Duodenal mucosa (tissue), 2 donors: ENCODE measurements around the gene SLC43A3.

Experiments used
- H3K27ac ChIP-seq: one replicate; pipeline ENCODE4 v1.7.0; 2013; ENCODE audit warnings: low read depth, low read length
- H3K27me3 ChIP-seq, 2 donors: one replicate each; pipeline ENCODE4 v1.7.0; 2013; ENCODE audit warnings: low read length in 2 of 2, control low read depth in 1 of 2; ENCODE audit not compliant: insufficient read depth in 2 of 2, control insufficient read depth in 1 of 2
- H3K36me3 ChIP-seq, 2 donors: one replicate each; pipeline ENCODE4 v1.7.0; 2013; ENCODE audit warnings: low read length in 2 of 2, control low read depth in 1 of 2; ENCODE audit not compliant: insufficient read depth in 2 of 2, control insufficient read depth in 1 of 2
- H3K4me1 ChIP-seq, 2 donors: one replicate each; pipeline ENCODE4 v1.7.0; 2013; ENCODE audit warnings: low read length in 2 of 2, control low read depth in 1 of 2; ENCODE audit not compliant: insufficient read depth in 2 of 2, control insufficient read depth in 1 of 2
- H3K4me3 ChIP-seq, 2 donors: one replicate each; pipeline ENCODE4 v1.7.0; 2013; ENCODE audit warnings: low read length in 2 of 2, low read depth in 1 of 2
- H3K9ac ChIP-seq, 2 donors: one replicate each; pipeline ENCODE4 v1.7.0; 2013; ENCODE audit warnings: low read length in 2 of 2, low read depth in 1 of 2
- H3K9me3 ChIP-seq, 2 donors: one replicate each; pipeline ENCODE4 v1.7.0; 2013; ENCODE audit warnings: low read length in 2 of 2, control low read depth in 1 of 2; ENCODE audit not compliant: control insufficient read depth in 1 of 2

The SLC43A3 gene

GRCh38 chr11:57387289-57388030, 39.5 kb downstream of the SLC43A3 start:
- Histone ChIP-seq H3K4me1 (no peaks in the 10 kb centered on the region), H3K36me3 (no peaks in the 10 kb centered on the region), H3K27ac (no peak overlapping the region), H3K9me3 (no peaks in the 10 kb centered on the region), H3K27me3 (no peaks in the 10 kb centered on the region), H3K9ac (no peak overlapping the region), H3K4me3 (no peak overlapping the region)

GRCh38 chr11:57386178-57386940, 40.6 kb downstream of the SLC43A3 start:
- Histone ChIP-seq H3K27ac (no peak overlapping the region), H3K9me3 (no peaks in the 10 kb centered on the region), H3K9ac (no peak overlapping the region), H3K4me3 (no peak overlapping the region), H3K4me1 (no peaks in the 10 kb centered on the region), H3K27me3 (no peaks in the 10 kb centered on the region), H3K36me3 (no peaks in the 10 kb centered on the region)

- Histone ChIP-seq H3K36me3 (no peaks in the 10 kb centered on the region), H3K27me3 (no peaks in the 10 kb centered on the region), H3K9me3 (no peaks in the 10 kb centered on the region), H3K4me1 (no peaks in the 10 kb centered on the region), H3K27ac (no peak within 1 kb of the TSS), H3K9ac (no peak within 1 kb of the TSS), H3K4me3 (no peak within 1 kb of the TSS)
Observed at GRCh38 chr11:57380975-57381374, 45.9 kb downstream of the SLC43A3 start, which contains the start of gene PRG3. Gene PRG3 (minus strand): TSS chr11:57381150. CDS start chr11:57380708, 442 bp downstream.

DNA sequence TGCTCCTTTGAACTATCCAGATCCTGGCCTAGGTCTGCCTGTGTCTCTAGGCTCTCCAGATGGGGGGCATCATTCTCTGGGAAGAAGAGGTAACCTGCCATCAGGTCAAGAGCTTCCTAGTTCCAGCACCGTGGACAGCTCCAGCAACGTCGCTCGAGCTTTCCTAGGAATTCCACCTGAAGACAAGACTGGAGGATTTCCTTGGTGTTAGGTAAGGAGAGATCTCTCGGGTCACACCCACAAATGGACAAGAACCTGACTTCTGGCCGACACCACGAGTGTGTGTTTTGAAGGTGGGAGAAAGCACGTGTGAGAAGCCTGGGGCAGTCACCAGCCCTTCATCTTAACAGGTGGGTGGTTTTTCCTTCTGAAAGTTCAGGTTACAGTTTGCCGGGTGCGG, 47.2 kb downstream of the SLC43A3 start:
- Histone ChIP-seq H3K4me3 (no peak overlapping the region), H3K27ac (no peak overlapping the region), H3K9ac (no peak overlapping the region), H3K9me3 (no peaks in the 10 kb centered on the region), H3K36me3 (no peaks in the 10 kb centered on the region), H3K4me1 (no peaks in the 10 kb centered on the region), H3K27me3 (no peaks in the 10 kb centered on the region)

GRCh38 chr11:57378186-57378585, 48.7 kb downstream of the SLC43A3 start:
- H3K4me3 ChIP-seq = no peak overlapping the region
- H3K4me1 ChIP-seq = no peaks in the 10 kb centered on the region
- no peaks in the 10 kb centered on the region for H3K36me3 ChIP-seq
- H3K9ac ChIP-seq = no peak overlapping the region
- no peaks in the 10 kb centered on the region for H3K9me3 ChIP-seq
- no peak overlapping the region for H3K27ac ChIP-seq
- H3K27me3 ChIP-seq = no peaks in the 10 kb centered on the region

GRCh38 chr11:57377107-57377506, 49.8 kb downstream of the SLC43A3 start:
- no peaks in the 10 kb centered on the region for H3K4me1 ChIP-seq
- no peaks in the 10 kb centered on the region for H3K27me3 ChIP-seq
- no peaks in the 10 kb centered on the region for H3K9me3 ChIP-seq
- H3K4me3 ChIP-seq = no peak overlapping the region
- no peak overlapping the region for H3K27ac ChIP-seq
- no peaks in the 10 kb centered on the region for H3K36me3 ChIP-seq
- no peak overlapping the region for H3K9ac ChIP-seq

DNA sequence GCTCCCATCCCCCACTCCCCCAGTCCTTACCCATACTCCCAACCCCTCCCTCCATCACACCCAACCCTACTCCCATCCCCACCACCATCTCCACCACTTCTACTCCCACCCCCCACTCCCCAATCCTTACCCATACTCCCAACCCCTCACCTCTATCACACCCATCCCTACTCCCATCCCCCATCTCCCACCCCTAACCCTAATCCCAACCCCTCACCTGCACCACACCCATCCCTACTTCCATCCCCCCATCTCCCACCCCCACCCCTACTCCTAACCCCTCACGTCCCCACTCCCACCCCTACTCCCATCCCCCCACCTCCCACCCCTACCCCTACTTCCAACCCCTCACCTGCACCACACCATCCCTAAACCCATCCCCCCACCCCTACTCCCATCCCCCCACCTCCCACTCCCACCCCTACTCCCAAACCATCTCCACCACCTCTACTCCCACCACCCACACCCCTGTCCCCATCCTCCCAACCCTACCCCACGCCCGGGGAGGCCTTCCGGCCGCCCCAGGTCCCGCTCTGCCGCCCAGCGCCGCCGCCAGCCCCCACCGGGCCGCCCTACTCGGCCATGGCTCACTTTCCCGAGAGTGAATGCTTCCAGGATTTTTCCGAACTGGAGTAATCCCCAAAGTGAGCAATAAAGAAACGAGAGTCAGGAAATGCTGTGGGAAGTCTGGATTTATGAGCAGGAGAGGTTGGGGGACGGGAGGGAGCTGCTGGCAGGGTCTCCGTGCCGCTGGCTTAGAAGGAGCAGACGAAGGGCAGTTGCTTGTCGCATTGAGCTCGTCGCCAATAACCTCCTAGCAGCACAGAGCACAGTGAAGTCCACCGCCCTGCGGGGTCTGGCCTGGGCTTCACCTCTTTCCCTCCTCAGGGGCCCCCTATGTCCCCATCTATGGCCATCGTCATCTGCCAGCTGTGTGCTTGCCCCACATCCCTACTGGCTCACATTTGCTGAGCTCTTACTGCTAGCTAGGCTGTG, 50.5 kb downstream of the SLC43A3 start:
- no peaks in the 10 kb centered on the region for H3K4me1 ChIP-seq
- H3K27me3 ChIP-seq = no peaks in the 10 kb centered on the region
- H3K9me3 ChIP-seq = no peaks in the 10 kb centered on the region
- H3K27ac ChIP-seq = no peak overlapping the region
- H3K36me3 ChIP-seq = no peaks in the 10 kb centered on the region
- no peak overlapping the region for H3K9ac ChIP-seq
- H3K4me3 ChIP-seq = no peak overlapping the region

DNA sequence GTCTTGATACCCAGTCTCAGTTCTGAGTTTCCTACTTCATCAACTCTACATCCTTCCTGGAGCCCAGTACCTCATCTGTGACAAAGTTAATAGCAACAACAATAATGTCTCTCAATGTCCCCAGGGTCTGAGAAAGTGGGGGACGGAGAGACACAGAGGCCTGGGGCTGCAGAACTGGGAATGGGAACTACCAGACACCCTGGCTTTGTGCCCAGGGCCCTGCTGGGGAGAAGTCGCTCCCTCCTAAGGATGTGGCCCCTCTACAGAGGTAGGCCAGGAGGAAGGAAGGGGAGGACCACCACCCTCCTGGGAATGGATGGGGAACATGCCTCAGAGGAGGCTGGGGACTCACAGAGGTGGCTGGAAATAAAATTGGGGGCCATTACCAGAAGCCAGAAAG, 51.4 kb downstream of the SLC43A3 start:
- Histone ChIP-seq H3K27me3 (no peaks in the 10 kb centered on the region), H3K36me3 (no peaks in the 10 kb centered on the region), H3K27ac (no peak overlapping the region), H3K4me1 (no peaks in the 10 kb centered on the region), H3K9ac (no peak overlapping the region), H3K9me3 (no peaks in the 10 kb centered on the region), H3K4me3 (no peak overlapping the region)

DNA sequence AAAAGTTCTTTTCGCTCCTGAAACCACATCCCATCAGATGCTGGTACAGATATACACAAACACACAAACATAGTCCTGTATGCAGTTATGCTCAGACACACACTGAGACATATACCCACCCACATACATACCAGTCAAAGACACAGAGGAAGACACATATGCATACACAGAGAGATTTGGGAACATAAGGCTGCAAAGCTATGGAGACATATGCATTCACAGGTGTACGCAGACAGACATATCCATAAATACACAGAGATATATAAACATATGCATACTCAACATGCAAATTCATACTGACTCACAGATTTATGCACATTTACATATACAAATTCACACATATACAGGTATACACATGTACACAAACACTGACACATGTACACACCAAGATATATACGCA, 52.0 kb downstream of the SLC43A3 start:
- Histone ChIP-seq H3K27ac (no peak overlapping the region), H3K9me3 (no peaks in the 10 kb centered on the region), H3K4me1 (no peaks in the 10 kb centered on the region), H3K36me3 (no peaks in the 10 kb centered on the region), H3K4me3 (no peak overlapping the region), H3K9ac (no peak overlapping the region), H3K27me3 (no peaks in the 10 kb centered on the region)
